Measurements from ENCODE around the gene B4GALT1. TPM values are rescaled to one million over a fixed set of nuclear protein-coding genes. Genes with fewer than 3 reads are reported as not detected.

The B4GALT1 gene
- total RNA-seq, 2 donors from 2014 or later: 57.6 to 76.1 TPM

GRCh38 chr9:33133186-33133585, 34.0 kb downstream of the B4GALT1 start:
- H3K4me1 ChIP-seq: peaks cover 0 to 95% of the 10 kb centered on the region in 2 donors
- H3K27ac ChIP-seq: no peak overlapping the region

GRCh38 chr9:33131790-33132772, 35.1 kb downstream of the B4GALT1 start:
- Histone ChIP-seq H3K4me1 (peaks cover 0 to 84% of the 10 kb centered on the region in 2 donors), H3K9me3 (no peaks in the 10 kb centered on the region), H3K36me3 (peaks cover 67% of the 10 kb centered on the region), H3K4me3 (no peak overlapping the region), H3K27ac (peak overlapping the region; percentile 37 to 68), H3K27me3 (no peaks in the 10 kb centered on the region)
- no peak for DNase-seq (ENCODE audit: low spot score)
- TF ChIP-seq CTCF (IDR thresholded peaks at IDR 0.05): no peak

More at GRCh38 chr9:33133186-33133585, 34.0 kb downstream of the B4GALT1 start:
- peaks cover 56% of the 10 kb centered on the region for H3K36me3 ChIP-seq
- no peaks in the 10 kb centered on the region for H3K27me3 ChIP-seq
- no peak for DNase-seq (ENCODE audit: low spot score)
- H3K4me3 ChIP-seq: no peak overlapping the region
- no peaks in the 10 kb centered on the region for H3K9me3 ChIP-seq
- TF ChIP-seq CTCF (IDR thresholded peaks at IDR 0.05): no peak

- no peaks in the 10 kb centered on the region for H3K9me3 ChIP-seq
- no peak for TF ChIP-seq CTCF (IDR thresholded peaks at IDR 0.05)
- H3K4me3 ChIP-seq: no peak overlapping the region
- no peak for DNase-seq (ENCODE audit: low spot score)
- H3K27ac ChIP-seq: peak overlapping the region; percentile 37 to 68
- H3K4me1 ChIP-seq: peaks cover 0 to 83% of the 10 kb centered on the region in 2 donors
- no peaks in the 10 kb centered on the region for H3K27me3 ChIP-seq
- H3K36me3 ChIP-seq: peaks cover 68% of the 10 kb centered on the region
These were observed 36.0 kb downstream of the B4GALT1 start for GRCh38 chr9:33130961-33131789.

- Histone ChIP-seq H3K36me3 (peaks cover 74% of the 10 kb centered on the region), H3K9me3 (no peaks in the 10 kb centered on the region), H3K4me3 (no peak overlapping the region), H3K27ac (peak overlapping the region; percentile 44 to 68), H3K4me1 (peaks cover 0 to 83% of the 10 kb centered on the region in 2 donors), H3K27me3 (no peaks in the 10 kb centered on the region)
- DNase-seq (ENCODE audit: low spot score): no peak
- no peak for TF ChIP-seq CTCF (IDR thresholded peaks at IDR 0.05)
These were observed 37.0 kb downstream of the B4GALT1 start for GRCh38 chr9:33129886-33130881.

Measured in right atrium auricular region (tissue), 2 donors.